ENCODE data around the gene SLC29A3. TPM values are rescaled to one million over a fixed set of nuclear protein-coding genes. Genes with fewer than 3 reads are reported as not detected.

SLC29A3 gene
- total and polyA plus RNA-seq, 7 donors = 0.64 to 2.2 (median 0.81) TPM

- DNase-seq = no peak
- intact Hi-C loops (cut with DNase I) = no loop called here
- Histone ChIP-seq H3K27me3 (ENCODE audit: insufficient read depth in 3 of 3, low read length in 2 of 3) (no peaks in the 10 kb centered on the region), H3K36me3 (ENCODE audit: insufficient read depth in 1 of 2, low read depth in 1 of 2) (peaks cover 0 to 6% of the 10 kb centered on the region in 2 donors), H3K27ac (no peak overlapping the region), H3K4me3 (no peak overlapping the region), H3K4me1 (no peaks in the 10 kb centered on the region), H3K9me3 (no peaks in the 10 kb centered on the region)
- TF ChIP-seq CTCF (IDR thresholded peaks at IDR 0.05) = no peak
- WGBS, 3 donors = 93 to 96% (median 96%) methylated on average over 13 of the region's 13 CpGs
- no peak for ATAC-seq
These were observed 19.9 kb downstream of the SLC29A3 start for GRCh38 chr10:71338728-71339495.

- TF ChIP-seq CTCF (IDR thresholded peaks at IDR 0.05) = no peak
- no peak overlapping the region for H3K4me3 ChIP-seq
- peaks cover 0 to 6% of the 10 kb centered on the region in 2 donors for H3K36me3 ChIP-seq (ENCODE audit: insufficient read depth in 1 of 2, low read depth in 1 of 2)
- no peak overlapping the region for H3K27ac ChIP-seq
- 95 to 98% (median 97%) methylated on average over 10 of the region's 10 CpGs for WGBS, 3 donors
- H3K9me3 ChIP-seq = no peaks in the 10 kb centered on the region
- H3K4me1 ChIP-seq = no peaks in the 10 kb centered on the region
- intact Hi-C loops (cut with DNase I) = no loop called here
- ATAC-seq = no peak
- no peak for DNase-seq
- no peaks in the 10 kb centered on the region for H3K27me3 ChIP-seq (ENCODE audit: insufficient read depth in 3 of 3, low read length in 2 of 3)
These were observed 20.9 kb downstream of the SLC29A3 start for GRCh38 chr10:71339796-71340589.

DNA sequence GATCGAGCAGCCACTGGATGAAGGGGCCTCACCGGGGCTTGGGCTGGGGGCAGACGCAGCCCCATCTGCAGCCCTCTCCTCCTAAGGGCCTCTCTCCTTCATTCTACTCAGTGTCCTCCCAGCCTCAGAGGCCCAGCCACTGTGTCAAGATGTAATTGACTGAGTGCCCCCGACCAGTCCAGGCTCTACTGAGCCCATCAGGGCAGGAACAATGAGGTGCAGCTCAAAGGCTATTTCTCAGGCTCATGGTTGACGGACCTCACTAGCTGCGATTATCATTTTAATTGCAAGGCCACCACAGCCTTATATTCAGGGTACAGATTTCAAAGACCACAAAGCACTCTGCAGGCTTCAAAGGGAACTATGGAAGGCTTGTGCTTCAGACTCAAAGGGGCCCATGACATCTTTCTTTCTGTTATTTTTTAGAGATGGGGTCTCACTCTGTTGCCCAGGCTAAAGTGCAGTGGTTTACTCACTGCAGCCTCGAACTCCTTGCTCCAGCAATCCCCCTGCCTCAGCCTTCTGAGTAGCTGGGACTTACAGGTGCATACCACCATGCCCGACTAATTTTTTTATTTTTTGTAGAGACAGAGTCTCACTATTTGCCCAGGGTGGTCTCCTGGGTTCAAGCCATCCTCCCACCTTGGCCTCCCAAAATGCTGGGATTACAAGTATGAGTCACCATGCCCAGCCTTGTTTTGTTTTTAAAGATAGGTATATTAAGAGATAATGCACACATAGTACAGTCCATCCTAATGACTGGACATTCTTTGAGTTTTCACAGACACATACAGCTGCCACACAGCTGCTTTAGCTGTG is 23.7 kb downstream of the SLC29A3 start:
- no peak for DNase-seq
- intact Hi-C loops (cut with DNase I) = no loop called here
- no peak for TF ChIP-seq CTCF (IDR thresholded peaks at IDR 0.05)
- peaks cover 0 to 6% of the 10 kb centered on the region in 2 donors for H3K36me3 ChIP-seq (ENCODE audit: insufficient read depth in 1 of 2, low read depth in 1 of 2)
- 89 to 92% (median 89%) methylated on average over 8 of the region's 8 CpGs for WGBS, 3 donors
- no peak overlapping the region for H3K27ac ChIP-seq
- H3K4me3 ChIP-seq = no peak overlapping the region
- H3K4me1 ChIP-seq = no peaks in the 10 kb centered on the region
- ATAC-seq = no peak
- H3K9me3 ChIP-seq = no peaks in the 10 kb centered on the region
- no peaks in the 10 kb centered on the region for H3K27me3 ChIP-seq (ENCODE audit: insufficient read depth in 3 of 3, low read length in 2 of 3)

GRCh38 chr10:71343392-71343773 is 24.3 kb downstream of the SLC29A3 start:
- Histone ChIP-seq H3K36me3 (ENCODE audit: insufficient read depth in 1 of 2, low read depth in 1 of 2) (peaks cover 0 to 6% of the 10 kb centered on the region in 2 donors), H3K27me3 (ENCODE audit: insufficient read depth in 3 of 3, low read length in 2 of 3) (no peaks in the 10 kb centered on the region), H3K4me3 (no peak overlapping the region), H3K9me3 (no peaks in the 10 kb centered on the region), H3K4me1 (no peaks in the 10 kb centered on the region), H3K27ac (no peak overlapping the region)
- TF ChIP-seq CTCF (IDR thresholded peaks at IDR 0.05) = no peak
- ATAC-seq (no peak), DNase-seq (no peak)
- WGBS, 3 donors = 90 to 98% (median 91%) methylated on average over 5 of the region's 5 CpGs
- intact Hi-C loops (cut with DNase I) = no loop called here

Measured in psoas muscle (tissue), 8 donors.